Renal pelvis (tissue), 4 donors: Measurements from ENCODE around the gene TRMT112. TPM values are rescaled to one million over a fixed set of nuclear protein-coding genes. Genes with fewer than 3 reads are reported as not detected.

ENCODE experiments used
- DNase-seq: peaks from one replicate; pipeline ENCODE4 v3.0.0-alpha.2; 2013
- polyA plus RNA-seq, 3 donors: library from polyadenylated mRNA; unstranded; fragments of 120-200 nt; gene quantifications; one replicate each; pipeline ENCODE4 v1.2.1, GENCODE V29; 2013; ENCODE audit not compliant: insufficient read length in 3 of 3

TRMT112 gene
- polyA plus RNA-seq, 3 donors, result 242 to 262 (median 252) TPM

GRCh38 chr11:64284962-64285884 is 32.1 kb downstream of the TRMT112 start, which contains the start of gene GPR137:
TSS of gene GPR137 (plus strand) at chr11:64285848. CDS start at chr11:64286525, 677 bp downstream.
- peak; percentile 80 for DNase-seq

GRCh38 chr11:64284048-64284961 is 33.1 kb downstream of the TRMT112 start, which contains the start of gene BAD:
TSS of gene BAD (minus strand) at chr11:64284665. CDS start at chr11:64284368, 297 bp downstream.
- DNase-seq, result peak; percentile 94

GRCh38 chr11:64283092-64283491 is 34.3 kb downstream of the TRMT112 start:
- DNase-seq, result no peak

- DNase-seq, result no peak
Observed at GRCh38 chr11:64281957-64282770, 35.2 kb downstream of the TRMT112 start.

GRCh38 chr11:64278576-64279190 is 38.7 kb downstream of the TRMT112 start:
- DNase-seq, result no peak

- DNase-seq, result no peak
Observed at GRCh38 chr11:64276653-64277431, 40.5 kb downstream of the TRMT112 start.

- no peak for DNase-seq
Observed at GRCh38 chr11:64275841-64276240, 41.5 kb downstream of the TRMT112 start.

GRCh38 chr11:64275031-64275800 is 42.1 kb downstream of the TRMT112 start:
- no peak for DNase-seq

GRCh38 chr11:64269540-64270220 is 47.7 kb downstream of the TRMT112 start:
- DNase-seq, result peak; percentile 100

GRCh38 chr11:64268893-64269539 is 48.3 kb downstream of the TRMT112 start:
- peak; percentile 28 for DNase-seq

- no peak for DNase-seq
Observed at GRCh38 chr11:64268025-64268892, 49.1 kb downstream of the TRMT112 start.

GRCh38 chr11:64267207-64267945 is 50.0 kb downstream of the TRMT112 start:
- no peak for DNase-seq
